Heart right ventricle (tissue), 16 donors: Measurements from ENCODE around the gene ZNF878. TPM values are rescaled to one million over a fixed set of nuclear protein-coding genes. Genes with fewer than 3 reads are reported as not detected.
"Not testable (repeated sequence)": the region's sequence is repeated elsewhere in the genome, so short reads cannot be mapped to it uniquely, and the experiment has no call there.

Source experiments
- ATAC-seq, 8 donors: fragments of 200-7000 bp; cut with Tn5 transposase; one replicate each; pipeline ENCODE4 v1.9.1; 2020; ENCODE audit warnings: mild to moderate bottlenecking in 8 of 8, moderate library complexity in 8 of 8, moderate number of reproducible peaks in 1 of 8
- DNase-seq, 2 donors: peaks; one replicate each; pipeline ENCODE4 v3.0.0-alpha.2; 2020
- H3K27ac ChIP-seq, 10 donors: fragments of 200-600 bp; sonication (generic) in 2 of 10; one replicate each; pipeline versions ENCODE4 v1.5.0 to v1.8.0; 2020 to 2022; ENCODE audit warnings: mild to moderate bottlenecking in 3 of 10
- H3K27me3 ChIP-seq, 7 donors: fragments of 200-600 bp; one replicate each; pipeline ENCODE4 v1.8.0; 2021 to 2022; ENCODE audit warnings: mild to moderate bottlenecking in 2 of 7
- H3K36me3 ChIP-seq, 9 donors: fragments of 200-600 bp; sonication (generic) in 1 of 9; one replicate each; pipeline versions ENCODE4 v1.5.0 to v1.8.0; 2020 to 2022; ENCODE audit warnings: mild to moderate bottlenecking in 2 of 9
- H3K4me1 ChIP-seq, 9 donors: fragments of 200-600 bp; sonication (generic) in 1 of 9; one replicate each; pipeline versions ENCODE4 v1.5.0 to v1.8.0; 2020 to 2022; ENCODE audit warnings: mild to moderate bottlenecking in 4 of 9
- H3K4me3 ChIP-seq, 10 donors: fragments of 200-600 bp; sonication (generic) in 2 of 10; one replicate each; pipeline versions ENCODE4 v1.5.0 to v1.8.0; 2020 to 2022; ENCODE audit warnings: mild to moderate bottlenecking in 7 of 10, moderate library complexity in 2 of 10
- H3K9me3 ChIP-seq, 11 donors: fragments of 200-600 bp in 10 of 11; sonication (generic) in 2 of 11; one replicate each; pipeline versions ENCODE4 v1.5.0 to v1.8.0; 2013 to 2022; ENCODE audit warnings: mild to moderate bottlenecking in 2 of 11, control low read depth in 1 of 11, moderate library complexity in 1 of 11
- CTCF ChIP-seq, 9 donors: fragments of 200-600 bp; sonication (generic) in 2 of 9; IDR thresholded peaks; one replicate each; pipeline versions ENCODE4 v1.5.0 to v1.8.0; 2021 to 2022; ENCODE audit warnings: antibody characterized with exemption in 9 of 9, mild to moderate bottlenecking in 5 of 9, moderate library complexity in 1 of 9
- WGBS, 2 donors: extraction: QIAGEN DNeasy Blood & Tissue Kit; methylation state at CpG; one replicate each; pipeline ENCODE4 v1.1.7; 2013; ENCODE audit warnings: inconsistent platforms in 1 of 2; 5-methylcytosine and 5-hydroxymethylcytosine counted together
- intact Hi-C, 10 donors: fragments of 100-400 bp; cut with DNase I; formaldehyde crosslinking; loops; one replicate each; pipeline versions ENCODE4 v1.11.1 to v1.14.2; 2022
- polyA plus RNA-seq, 2 donors: library from polyadenylated mRNA; stranded (reverse); fragments of 200-250 nt; gene quantifications; one replicate each; pipeline ENCODE4 v1.2.3, GENCODE V29; 2013
- total RNA-seq, 10 donors: library from RNA; stranded (reverse); fragmentation: NEBNext Ultra II Directional in 3 of 10; extraction: Animal tissue kit (Norgen Biotek cat#: 25700) in 3 of 10; gene quantifications; one replicate each; pipeline versions ENCODE4 v1.2.1 to v1.2.4, GENCODE V29; 2021 to 2023
- donor health status: Arrhythmogenic right ventricular cardiomyopathy.
- donor health status: ischemic (EF 13 %, LVEDD 7.1; RV severe dilation, severe dysfunction).
- donor health status: healthy with polysubstance abuse.
- donor health status: DM: no; HTN: yes; CAD: no.
- donor health status: DM: no; HTN: no; CAD: no.
- donor health status: ischemic (EF 25% LVEDD 6.9; RV normal size, moderate dysfunction).
- donor health status: ischemic (EF 25% LVEDD 5.7; RV mildly dilated, moderate dysfunction).
- donor health status: healthy.
- donor health status: DM: yes; HTN: yes; CAD: no.
- donor health status: Ischemic cardiomyopathy.
- donor health status: ischemic (EF 35%, LVEDD 5.7; RV mildly dilated, moderate dysfunction).
- donor health status: nonischemic (EF 11% LVEDD 7.7; RV severe dilation, severe dysfunction).
- donor health status: DM: yes; HTN: yes; CAD: no.
- donor health status: PGD.
- donor health status: ischemic (EF 29% LVEDD 5.4; RV normal size, mild dysfunction).
- donor health status: nonischemic (EF 23%, LVEDD 6.1; RV moderate dilation, normal function).

Gene ZNF878
- total and polyA plus RNA-seq, 12 donors, result 0.13 to 0.51 (median 0.34) TPM; not detected in 4

DNA sequence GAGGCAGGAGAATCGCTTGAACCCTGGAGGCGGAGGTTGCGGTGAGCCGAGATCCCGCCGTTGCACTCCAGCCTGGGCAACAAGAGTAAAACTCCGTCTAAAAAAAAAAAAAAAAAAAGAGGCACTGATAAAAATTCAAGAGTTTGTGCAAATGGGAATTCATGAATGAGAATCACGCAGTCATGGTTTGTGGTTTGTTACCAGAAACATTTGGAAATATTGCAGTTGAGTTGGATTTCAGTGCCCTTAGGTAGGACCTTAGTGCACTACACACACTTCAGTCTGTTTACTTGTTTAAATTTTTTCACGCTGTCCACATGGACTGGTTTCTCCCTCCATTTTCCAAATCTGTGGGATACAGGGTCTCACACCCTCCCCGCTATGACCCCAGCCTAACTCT lies 40.2 kb upstream of the ZNF878 start:
- no peak for TF ChIP-seq CTCF (IDR thresholded peaks at IDR 0.05)
- no peak for DNase-seq
- H3K9me3 ChIP-seq, result no peaks in the 10 kb centered on the region
- peaks cover 0 to 23% (median 9%) of the 10 kb centered on the region in 9 donors for H3K4me1 ChIP-seq
- H3K27ac ChIP-seq, result peak overlapping the region in 2 of 10 donors; percentile 73 to 79
- H3K36me3 ChIP-seq, result peaks cover 0 to 15% (median under 1%) of the 10 kb centered on the region in 9 donors
- H3K4me3 ChIP-seq, result peak overlapping the region; percentile 54 to 85 (median 70)
- 35 to 39% methylated on average over 10 of the region's 10 CpGs for WGBS, 2 donors
- no peaks in the 10 kb centered on the region for H3K27me3 ChIP-seq
- no peak for ATAC-seq
- intact Hi-C loops, result loop anchor here in 4 of 10 donors (2.0 to 5.0 kb wide), 2 partner anchors 48 to 49 kb away; partner anchors contain the start of gene ZNF20 (in 4 of the 4)

DNA sequence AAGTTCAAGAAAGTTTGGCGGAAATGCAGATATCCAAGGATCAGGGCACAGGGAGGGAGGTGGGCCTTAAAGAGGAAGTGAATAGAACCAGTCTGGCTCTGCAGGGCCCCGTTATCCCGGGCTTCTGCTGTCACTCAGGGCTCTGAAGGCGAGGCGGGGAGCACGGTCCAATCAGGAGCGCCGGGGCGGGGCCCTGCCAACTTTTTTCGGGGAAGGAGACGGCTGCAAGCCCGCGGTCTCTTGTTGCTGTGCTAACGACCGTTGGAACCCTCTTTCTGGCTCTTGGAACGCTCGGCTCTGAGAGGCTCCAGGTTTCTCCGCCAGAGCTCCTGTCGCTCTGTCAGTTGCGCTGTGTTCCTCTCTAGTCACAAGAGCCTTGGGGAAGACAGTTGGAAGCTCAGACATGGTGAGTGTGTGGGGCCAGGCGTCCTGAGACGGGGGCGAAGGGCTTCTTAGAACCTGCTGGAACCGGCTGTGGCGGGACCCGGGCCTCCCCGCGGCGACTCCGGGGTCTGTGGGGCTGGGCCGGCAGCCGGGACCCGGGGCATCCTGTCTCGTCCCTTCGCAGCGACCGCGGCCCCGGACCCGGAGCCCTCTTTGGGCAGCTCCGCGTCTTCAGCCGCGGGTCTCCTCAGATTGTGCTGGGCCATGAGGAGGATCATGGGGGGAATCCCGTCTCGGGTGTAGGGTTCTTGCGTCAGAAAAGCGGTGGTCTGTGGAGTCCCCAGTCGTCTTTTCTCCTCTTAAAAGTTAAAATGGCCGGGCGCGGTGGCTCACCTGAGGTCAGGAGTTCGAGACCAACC lies 39.5 kb upstream of the ZNF878 start:
- intact Hi-C loops, result loop anchor here in 4 of 10 donors (2.0 to 5.0 kb wide), 2 partner anchors 49 to 50 kb away; partner anchors contain the start of gene ZNF20 (in 4 of the 4)
- Histone ChIP-seq H3K4me1 (peaks cover 0 to 23% (median 9%) of the 10 kb centered on the region in 9 donors), H3K9me3 (no peaks in the 10 kb centered on the region), H3K27me3 (no peaks in the 10 kb centered on the region), H3K27ac (peak overlapping the region; percentile 44 to 89 (median 74)), H3K4me3 (peak overlapping the region; percentile 54 to 85 (median 70)), H3K36me3 (peaks cover 0 to 15% (median 0%) of the 10 kb centered on the region in 9 donors)
- DNase-seq (peak; percentile 90), ATAC-seq (peak; percentile 97 to 100 (median 99))
- 1 to 4% methylated on average over 53 of the region's 53 CpGs for WGBS, 2 donors
- TF ChIP-seq CTCF (IDR thresholded peaks at IDR 0.05), result no peak

DNA sequence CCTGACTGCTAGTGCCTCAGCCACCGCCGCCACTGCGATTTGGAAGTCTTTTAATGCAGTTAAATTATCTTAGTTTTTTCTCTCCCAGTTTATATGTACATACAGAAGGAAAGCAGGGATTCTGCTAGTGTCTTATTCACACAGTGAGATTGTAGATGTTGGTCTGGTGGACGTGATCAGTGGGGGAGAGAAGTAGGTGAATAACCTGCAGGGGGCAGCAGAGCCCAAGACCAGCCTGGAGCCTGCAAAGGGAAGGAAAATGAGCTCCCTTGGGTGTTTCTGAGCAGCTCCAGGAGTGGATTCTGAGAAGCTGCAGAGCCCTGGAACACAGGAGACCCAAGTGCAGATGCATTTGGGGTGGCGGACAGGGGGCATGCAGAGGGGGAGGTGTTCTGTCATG lies 38.0 kb upstream of the ZNF878 start:
- no peak overlapping the region for H3K27ac ChIP-seq
- no peak overlapping the region for H3K4me3 ChIP-seq
- peak; percentile 54 to 77 (median 69) for TF ChIP-seq CTCF (IDR thresholded peaks at IDR 0.05)
- peak; percentile 67 to 70 for DNase-seq
- H3K27me3 ChIP-seq, result no peaks in the 10 kb centered on the region
- ATAC-seq, result peak; percentile 35 to 86 (median 67)
- H3K4me1 ChIP-seq, result peaks cover 0 to 23% (median 9%) of the 10 kb centered on the region in 9 donors
- no peaks in the 10 kb centered on the region for H3K9me3 ChIP-seq
- intact Hi-C loops, result loop anchor here in 7 of 10 donors (1.0 to 5.0 kb wide), 3 partner anchors 49 to 51 kb away; partner anchors contain the start of gene ZNF20 (in 7 of the 7)
- H3K36me3 ChIP-seq, result peaks cover 0 to 15% (median 0%) of the 10 kb centered on the region in 9 donors
- WGBS, 2 donors, result 49 to 58% methylated on average over 5 of the region's 5 CpGs

DNA sequence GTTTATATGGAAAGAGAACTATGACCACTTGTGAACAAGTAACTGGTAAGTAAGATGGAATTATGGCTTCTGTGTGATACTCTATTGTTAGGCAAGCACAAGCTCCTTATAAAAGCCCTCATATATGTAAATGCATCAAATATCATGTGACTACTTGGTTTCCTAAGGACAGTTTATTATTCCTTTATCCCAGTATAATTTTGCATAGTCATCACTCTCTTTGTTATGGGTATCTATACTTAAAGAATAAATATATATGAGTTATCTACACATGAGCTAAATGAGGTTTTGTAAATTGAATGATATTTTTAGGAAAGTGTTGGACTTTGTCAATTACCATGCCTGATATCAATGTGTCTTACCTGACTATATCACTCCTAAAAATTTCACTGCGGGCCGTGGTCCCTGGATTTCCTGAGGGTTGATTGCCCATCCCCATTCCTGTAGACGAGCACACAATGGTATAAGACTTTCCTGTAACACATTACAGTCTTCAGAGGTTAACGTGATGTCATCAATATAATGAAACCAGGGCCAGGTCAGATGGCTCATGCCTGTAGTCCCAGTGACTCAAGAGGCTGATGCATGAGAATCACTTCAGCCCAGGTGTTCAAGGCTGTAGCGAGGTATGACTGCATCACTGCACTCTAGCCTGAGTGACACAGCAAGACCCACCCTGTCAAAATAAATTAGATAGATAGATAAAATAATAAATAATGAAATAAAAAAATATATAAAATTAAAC lies 32.5 kb upstream of the ZNF878 start:
- Histone ChIP-seq H3K36me3 (peaks cover 0 to 40% (median 2%) of the 10 kb centered on the region in 9 donors), H3K9me3 (peaks cover 0 to 45% (median 10%) of the 10 kb centered on the region in 11 donors), H3K27ac (no peak overlapping the region), H3K27me3 (no peaks in the 10 kb centered on the region), H3K4me1 (no peaks in the 10 kb centered on the region), H3K4me3 (no peak overlapping the region)
- DNase-seq (no peak), ATAC-seq (no peak)
- intact Hi-C loops, result no loop called here
- no peak for TF ChIP-seq CTCF (IDR thresholded peaks at IDR 0.05)
- WGBS, 2 donors, result 88 to 93% methylated on average over 5 of the region's 5 CpGs

GRCh38 chr19:12083336-12083735 lies 30.6 kb upstream of the ZNF878 start:
- DNase-seq, H3K27me3 ChIP-seq, H3K27ac ChIP-seq, H3K4me3 ChIP-seq, ATAC-seq, H3K4me1 ChIP-seq, intact Hi-C loops: not testable (repeated sequence)
- WGBS, 2 donors, result 96 to 97% methylated on average over 6 of the region's 6 CpGs
- peaks cover 0 to 64% (median 29%) of the 10 kb centered on the region in 11 donors for H3K9me3 ChIP-seq
- H3K36me3 ChIP-seq, result peaks cover 0 to 59% (median 18%) of the 10 kb centered on the region in 9 donors
